ENCODE data around the gene TBC1D17.

Gene TBC1D17

DNA sequence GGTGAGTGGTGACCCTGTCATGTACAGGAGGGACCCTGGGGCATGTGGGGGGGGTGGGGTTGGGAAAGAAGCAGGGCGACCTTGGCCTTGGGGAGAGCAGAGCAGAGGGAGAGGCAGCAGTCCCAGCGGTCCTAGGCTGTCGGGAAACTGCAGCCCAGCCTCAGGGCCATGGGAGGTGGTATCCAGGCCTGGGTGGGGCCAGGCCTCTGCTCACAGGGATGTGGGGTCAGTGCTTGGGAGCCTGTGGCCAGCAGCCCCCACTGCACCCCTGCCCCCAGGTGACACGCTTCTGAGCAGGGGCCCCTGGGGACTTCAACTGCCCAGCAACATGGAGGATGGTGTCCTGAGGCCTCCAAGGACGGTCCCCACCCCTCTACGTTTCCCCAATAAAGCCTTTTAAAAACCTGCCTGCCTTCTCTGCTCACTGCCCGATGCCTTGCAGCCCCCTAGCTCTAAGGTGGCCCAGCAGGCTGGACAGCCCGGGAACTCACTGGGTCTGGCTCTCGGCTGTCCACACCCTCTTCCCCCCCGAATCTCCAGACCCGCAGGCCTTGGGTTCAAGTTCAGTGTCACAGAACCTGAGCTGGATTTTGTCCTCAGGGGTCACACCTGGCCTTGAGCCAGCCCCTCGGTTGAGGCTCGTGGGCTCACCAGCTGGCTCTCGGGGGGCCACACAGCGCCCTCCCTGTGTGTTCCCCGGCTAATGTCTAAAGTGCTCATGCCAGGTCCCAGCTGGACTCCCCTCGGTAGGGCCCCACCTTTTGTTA lies 17.0 kb upstream of the TBC1D17 start:
- no peak for DNase-seq (ENCODE audit: low read depth in 3 of 3, low spot score in 1 of 3)

DNA sequence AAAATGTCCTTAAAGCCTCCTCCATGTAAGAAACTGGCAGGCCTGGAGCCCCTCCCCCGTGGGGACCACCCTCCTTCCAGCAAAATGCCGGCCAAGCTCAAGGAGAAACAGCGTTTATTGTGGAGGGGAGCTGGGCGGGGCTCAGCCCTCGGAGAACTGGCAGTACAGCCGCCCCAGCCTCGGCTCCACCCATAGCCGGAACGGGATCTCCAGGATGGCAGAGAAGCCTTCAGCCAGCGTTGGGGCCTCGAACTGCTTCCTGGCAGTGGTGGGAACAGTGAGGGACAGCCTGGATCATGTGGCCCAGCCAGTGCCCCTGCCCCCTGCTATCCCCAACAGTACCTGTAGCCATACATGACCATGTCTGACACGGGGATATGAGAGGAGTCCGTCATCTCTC lies 16.4 kb upstream of the TBC1D17 start:
- no peak for DNase-seq (ENCODE audit: low read depth in 3 of 3, low spot score in 1 of 3)

DNA sequence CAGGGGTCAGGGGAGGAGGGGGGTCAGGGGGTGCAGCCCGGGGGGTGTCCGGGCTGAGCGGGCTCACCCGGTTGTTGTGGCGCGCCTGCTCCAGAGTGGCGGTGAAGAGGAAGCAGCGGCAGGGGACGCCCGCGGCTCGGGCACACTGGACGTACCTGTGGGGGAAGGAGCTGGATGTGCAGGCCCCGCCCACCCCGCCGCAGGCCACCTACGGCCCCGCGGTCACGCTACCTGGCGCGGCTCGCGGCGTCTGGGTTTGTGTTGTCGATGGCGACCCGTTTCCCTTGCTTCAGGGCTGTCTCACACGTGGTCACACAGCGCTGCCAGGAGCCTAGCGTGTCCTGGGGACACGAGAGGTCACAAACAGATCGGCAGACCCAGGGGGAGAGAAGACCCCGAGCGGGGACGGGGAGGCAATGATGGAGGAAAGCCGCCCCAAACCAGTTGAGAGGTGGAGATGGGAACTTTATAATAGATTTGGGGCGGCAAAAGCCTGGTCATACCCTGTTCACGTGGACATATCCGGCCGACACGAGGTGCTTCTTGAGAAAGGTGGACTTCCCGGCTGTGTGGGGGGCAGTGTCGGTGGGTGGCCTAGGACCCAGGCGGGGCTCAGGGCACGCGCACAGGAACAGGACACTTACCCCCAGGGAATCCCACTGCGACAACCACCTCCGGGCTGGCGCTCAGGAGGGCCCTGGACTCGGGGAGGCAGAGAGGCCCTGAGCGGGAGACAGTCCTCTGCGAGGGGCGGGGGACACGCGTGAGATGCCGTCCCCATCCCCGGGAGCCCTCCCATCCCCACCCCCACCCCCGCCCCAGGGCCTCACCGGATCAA lies 15.7 kb upstream of the TBC1D17 start:
- no peak for DNase-seq (ENCODE audit: low read depth in 3 of 3, low spot score in 1 of 3)

DNA sequence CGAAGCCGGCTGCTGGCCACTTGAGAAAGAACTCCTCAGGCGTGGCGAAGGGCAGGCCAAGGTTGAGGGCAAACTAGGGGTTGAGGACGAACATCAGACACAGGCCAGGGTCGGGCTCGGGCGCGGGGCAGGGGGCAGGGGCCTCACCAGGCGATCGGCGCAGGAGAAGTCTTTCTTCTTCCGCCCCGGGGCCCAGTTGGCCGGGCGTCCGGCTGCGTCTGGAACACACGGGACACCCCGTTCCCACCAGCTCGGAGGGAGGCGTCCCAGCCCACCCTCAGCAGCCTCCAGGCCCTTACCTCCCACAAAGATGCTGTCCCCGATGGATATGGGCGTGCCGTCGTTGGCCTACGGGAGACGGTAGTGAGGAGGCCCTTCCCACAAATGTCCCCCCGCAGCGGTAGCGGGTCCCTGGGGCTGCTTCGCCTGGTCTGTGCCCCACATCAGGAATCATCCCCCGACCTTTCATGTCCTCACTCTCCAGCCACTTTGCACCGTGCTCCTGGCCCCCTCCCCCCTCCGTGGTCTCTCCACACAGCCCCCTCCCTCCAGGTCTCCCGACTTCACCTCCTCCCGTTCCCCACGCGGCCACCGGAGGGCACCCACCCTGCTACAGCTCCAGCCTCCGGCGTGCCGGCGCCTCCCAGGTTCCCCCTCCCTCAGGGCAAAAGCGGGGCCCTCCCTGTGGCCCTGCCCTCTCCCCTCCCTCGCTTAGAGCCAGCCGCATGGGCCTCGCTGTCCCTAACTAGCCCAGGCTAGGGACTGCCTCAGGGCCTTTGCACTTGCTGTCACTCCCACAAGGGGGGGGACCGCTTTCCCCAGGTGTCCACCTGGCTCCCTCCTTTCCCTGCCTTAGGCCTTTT lies 14.9 kb upstream of the TBC1D17 start:
- DNase-seq (ENCODE audit: low read depth in 3 of 3, low spot score in 1 of 3), result no peak

DNA sequence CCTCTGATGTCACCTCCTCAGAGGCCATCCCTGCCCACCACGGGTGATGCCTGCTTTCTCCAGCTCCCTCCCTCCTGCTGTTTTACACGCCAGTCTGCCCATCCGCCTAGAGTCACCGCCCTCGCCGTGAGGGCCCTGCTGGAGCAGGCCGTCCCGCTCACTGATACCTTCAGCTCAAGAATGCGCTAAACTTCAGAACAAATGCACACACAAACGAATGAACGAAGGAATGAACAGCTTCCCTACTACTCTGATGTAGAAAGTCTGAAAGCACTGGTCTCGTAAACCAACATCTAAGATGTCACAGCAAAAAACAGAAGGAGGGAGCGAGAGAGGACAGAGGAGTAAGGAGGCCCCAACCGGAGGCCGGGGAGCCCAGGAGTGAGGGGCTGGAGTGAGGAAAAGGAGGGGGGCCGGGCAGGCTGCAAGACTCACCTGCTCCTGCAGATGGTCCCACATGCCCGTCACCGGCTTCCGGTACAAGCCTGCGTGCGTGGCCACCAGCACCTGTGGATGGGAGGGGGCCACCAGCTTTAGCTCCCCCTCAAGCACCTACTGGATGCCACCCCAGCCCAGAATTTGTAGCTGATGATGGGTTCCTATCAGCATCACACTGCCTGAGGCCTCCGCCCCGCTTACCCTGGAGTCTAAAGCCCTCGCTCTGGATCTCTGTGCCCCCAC lies 14.1 kb upstream of the TBC1D17 start:
- no peak for DNase-seq (ENCODE audit: low read depth in 3 of 3, low spot score in 1 of 3)

DNA sequence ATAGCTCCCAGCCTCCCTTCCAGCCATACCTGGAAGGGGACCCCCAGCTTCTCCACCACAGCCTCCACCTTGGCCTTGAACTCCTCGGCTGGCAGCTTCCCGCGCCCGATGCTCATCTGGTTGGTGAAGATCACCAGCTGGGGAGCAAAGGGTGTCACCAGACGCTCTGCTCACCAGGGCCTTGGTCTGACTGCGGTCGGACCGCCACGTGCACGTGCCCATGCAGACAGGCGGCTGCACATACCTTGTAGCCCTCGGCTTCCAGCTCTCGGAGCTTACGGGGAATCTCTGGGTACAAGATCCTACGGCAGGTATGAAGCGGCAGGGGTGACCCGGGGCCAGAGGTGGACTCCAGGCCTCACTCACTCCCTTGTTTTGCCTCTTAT lies 13.6 kb upstream of the TBC1D17 start:
- no peak for DNase-seq (ENCODE audit: low read depth in 3 of 3, low spot score in 1 of 3)

DNA sequence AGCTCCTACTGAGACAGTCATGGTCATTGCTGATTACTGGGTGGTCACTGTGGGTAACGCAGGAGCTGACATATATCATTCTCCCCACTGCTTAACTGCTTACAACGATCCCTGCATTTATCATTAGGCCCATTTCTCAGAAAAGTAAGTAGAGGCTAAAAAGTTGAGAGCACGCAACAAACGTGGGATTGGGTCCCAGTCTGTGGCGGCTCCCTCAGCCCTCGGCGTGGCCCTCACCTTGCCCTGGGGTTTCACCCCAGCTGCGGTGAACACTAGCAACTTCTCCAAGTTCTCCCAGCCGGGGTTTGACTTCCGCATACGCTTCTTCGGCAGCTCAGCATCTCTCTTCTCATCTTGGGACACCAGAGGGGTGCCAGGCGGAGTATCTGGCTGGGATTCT lies 12.6 kb upstream of the TBC1D17 start:
- DNase-seq (ENCODE audit: low read depth in 3 of 3, low spot score in 1 of 3), result no peak

DNA sequence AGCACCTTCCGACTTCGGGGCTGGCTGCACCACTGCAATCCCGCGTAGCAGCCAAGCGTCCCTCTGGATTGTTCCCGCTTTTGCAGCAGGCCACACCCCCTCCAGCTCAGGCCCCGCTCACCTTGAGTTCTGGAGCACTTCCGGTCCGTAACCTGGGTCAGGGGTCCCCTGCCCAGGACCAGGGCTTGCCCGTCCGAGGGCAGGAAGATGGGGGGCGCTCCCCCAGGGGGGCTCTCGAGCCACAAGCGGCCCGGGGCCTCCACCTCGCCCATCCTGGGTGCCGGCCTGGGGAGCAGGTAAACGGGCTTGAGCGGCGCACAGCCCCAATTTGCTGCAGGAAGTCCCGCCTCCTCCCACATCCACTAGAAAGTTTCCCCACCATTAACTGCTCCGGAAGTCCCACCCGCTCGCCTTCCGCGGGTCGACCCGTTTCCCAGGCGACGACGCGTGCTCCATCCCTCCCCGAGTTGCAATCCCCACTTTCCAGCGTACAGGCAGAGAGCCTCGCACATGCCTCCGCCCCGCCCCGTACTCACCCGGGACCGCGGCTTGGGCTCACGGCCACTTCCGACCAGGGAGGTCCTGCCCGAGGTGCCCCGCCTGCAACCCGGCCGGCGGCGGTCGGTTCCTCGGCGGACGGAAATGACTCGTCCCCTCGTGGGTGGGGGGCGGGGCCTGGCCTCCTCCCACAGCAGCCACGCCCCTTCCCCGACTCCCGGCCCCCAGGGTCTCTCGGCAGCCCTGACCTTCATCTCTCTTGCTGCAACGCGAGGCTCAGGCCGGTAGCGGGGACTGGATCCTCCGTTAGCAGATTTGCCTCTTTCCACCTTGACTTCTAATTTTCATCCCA lies 10.3 kb upstream of the TBC1D17 start, which contains the start of gene PNKP:
PNKP (minus strand) TSS at position 644 of the 850 bp plus-strand sequence; CDS start at position 272, 372 bp downstream.
- DNase-seq (ENCODE audit: low read depth in 3 of 3, low spot score in 1 of 3), result peak; percentile 46 to 95 (median 63)

DNA sequence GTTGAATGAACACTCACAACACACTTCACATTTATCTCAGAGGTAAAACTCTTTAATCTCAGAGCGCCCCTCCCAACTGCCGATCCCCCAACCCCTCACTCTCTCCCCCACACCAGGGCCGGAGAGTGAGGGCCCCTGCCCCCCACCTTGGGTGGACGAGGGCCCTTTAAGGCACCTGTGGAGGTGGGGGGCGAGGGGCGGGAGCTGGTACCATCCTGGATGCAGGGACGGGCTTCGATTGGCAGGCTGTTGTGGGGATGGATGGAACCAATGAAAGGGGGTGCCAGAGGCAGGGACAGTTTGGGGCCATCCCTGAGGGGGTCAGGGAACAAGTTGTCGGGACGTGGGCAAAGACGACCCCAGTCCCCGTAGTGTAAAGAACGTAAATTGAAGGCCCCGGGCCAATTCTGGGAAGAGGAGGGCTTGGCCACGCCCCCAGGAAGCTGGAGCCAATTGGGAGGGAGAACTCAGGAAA lies 8.5 kb upstream of the TBC1D17 start:
- peak in 1 of 3 donors; percentile 62 for DNase-seq (ENCODE audit: low read depth in 3 of 3, low spot score in 1 of 3)

DNA sequence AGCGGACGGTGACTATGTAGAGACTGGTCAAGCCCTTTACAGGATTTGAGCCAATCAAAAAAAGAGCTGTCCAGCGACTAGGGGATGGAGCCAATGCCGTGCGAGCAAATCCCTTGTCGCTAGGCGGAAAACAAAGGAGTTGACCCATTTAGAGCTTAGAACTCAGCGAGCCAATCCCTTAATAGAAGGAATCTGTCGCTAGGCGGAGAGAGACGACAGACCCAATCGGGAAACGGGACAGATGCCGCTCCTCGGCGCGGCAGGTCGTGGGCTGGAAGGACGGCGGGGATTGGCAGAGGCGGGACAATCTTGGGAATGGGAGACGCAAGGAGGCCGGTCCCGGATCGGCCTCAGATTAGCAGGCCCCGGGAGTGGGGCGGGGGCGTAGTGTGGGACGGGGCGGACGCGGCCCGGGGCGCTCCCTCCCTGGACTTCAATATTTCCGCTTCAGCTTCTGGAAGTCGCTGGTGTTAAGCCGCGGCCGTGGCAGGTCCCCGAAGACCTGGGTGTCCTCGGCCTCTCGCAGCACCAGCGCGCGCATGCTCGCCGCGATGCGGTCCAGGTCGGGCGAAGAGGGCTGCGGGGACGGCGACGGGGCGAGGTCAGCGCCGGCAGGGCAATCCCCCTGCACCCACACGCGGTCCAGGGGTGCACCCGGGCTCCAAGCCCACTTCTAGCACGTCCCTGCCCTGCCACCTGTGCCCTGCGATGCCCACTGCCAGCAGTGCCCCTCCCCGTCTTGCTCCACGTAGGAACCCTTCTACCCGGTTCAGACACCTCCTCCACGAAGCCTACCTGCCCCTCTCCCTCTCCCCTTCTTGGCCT lies 7.8 kb upstream of the TBC1D17 start:
- peak; percentile 71 to 82 (median 75) for DNase-seq (ENCODE audit: low read depth in 3 of 3, low spot score in 1 of 3)

DNA sequence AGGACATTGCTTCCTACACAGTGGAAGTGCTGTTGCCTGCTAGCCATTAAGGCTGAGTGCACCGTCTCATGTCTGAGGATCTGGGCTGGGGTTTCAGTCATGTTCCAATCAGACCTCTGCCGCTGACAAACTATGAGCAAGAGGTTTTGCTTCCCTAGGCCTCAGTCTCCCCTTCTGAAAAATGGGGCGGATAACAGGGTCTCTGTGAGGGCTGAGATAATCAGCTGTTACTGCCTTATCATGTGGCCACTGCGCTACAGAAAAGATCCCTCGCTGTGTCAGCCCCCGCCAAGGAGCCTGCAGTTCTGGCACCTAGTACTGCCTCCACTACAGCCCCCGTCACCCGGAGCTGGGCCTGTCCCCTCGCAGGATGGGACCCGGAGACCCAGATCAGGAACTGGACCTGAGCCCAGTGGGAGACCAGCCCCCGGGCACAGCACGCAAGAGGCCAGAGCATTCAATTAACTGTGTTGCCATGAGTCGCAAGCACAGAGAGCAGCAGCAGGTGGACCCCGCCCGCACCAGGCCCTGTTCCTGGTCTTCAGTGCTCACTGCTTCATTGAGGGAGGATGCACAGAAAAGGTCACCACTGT lies 7.1 kb upstream of the TBC1D17 start:
- DNase-seq (ENCODE audit: low read depth in 3 of 3, low spot score in 1 of 3), result no peak

DNA sequence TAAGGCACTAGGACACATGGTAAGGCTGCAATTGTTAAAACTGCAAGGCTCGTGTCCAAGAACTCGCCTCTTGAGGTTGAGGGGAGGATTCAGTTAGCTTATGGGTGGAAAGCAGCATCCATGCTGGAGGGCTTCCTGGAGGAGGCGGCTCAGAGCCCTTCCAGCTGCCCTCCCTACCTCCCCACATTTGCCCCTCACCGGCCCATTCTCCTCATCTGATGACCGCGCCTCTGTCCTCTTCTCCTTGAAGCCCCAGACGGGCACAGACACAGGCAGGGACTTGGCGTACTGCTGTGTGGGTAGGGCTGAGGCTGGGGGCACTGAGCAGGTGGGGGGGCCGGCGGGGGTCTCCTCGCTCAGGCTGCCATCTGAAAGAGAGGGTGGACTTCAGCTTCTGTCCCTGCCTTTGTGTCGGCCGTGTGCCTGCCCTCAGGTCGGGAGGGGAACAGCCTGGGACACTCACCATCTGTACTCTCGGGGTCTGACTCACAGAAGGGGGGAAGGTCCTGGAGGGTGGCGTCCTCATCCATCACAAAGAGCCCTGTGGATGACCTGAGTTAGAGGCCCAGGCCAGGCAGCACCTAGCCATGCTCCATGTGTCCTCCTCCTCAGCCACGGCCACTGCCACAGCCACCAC lies 6.0 kb upstream of the TBC1D17 start:
- no peak for DNase-seq (ENCODE audit: low read depth in 3 of 3, low spot score in 1 of 3)

DNA sequence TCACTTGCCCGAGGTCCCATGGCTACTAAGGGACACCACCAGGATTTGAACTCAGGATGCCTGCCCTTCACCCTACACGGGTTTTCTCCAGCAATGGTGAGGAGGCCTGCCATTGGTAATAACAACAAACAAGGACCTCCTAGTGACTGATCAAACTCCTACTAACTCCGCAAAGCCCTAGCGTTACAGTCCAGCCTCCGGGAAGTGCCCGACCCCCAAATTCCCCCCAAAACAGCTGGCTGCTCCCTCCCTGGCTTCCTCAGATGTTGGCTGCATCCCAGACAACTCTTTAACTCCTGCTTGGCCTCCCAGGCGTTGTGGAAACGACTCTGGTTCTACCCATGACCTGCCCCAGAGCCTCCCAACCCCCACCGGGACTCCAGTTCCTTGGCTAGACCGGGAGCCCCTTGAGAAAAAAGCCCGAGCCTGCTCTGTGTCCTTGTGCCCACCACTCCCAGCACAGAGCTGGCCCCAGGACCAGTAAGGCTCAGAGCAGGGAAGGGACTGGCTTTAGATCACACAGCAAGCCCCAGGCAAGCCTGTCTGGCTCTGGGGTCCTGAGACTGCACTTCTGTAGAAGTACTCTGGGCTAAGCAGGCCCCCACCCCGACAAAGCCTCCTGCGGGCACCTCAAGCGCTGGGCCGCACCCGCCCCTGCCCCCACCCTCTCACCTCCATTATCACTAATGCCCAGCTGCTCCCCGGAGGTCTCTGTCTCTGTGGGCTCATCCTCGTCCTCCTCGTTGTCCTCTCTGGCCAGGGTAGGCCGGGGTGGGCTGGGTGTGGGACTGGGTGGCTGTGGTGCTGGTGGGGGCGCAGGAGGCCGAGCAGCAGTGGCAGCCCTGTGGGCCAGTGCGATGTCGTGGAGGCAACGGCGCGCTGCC lies 5.0 kb upstream of the TBC1D17 start:
- DNase-seq (ENCODE audit: low read depth in 3 of 3, low spot score in 1 of 3), result no peak

DNA sequence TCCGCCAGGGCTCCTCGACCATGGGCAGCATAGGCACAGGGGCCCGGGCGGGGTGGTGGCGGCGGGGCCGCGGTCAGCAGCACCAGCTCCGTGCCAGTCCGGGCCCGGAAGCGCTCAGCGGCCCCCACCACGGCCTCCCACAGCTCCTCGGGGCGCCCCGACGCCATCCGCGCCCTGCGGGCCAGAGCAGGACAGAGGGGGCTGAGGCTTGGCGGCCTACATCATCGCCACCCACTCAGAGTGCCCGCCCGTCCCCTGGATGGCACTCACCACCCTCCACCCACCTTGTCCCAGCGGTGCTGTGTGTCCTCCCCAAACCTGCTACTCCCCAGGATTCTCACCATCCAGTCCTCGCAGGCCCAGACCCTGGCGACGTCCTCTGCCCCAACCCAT lies 4.4 kb upstream of the TBC1D17 start:
- no peak for DNase-seq (ENCODE audit: low read depth in 3 of 3, low spot score in 1 of 3)

DNA sequence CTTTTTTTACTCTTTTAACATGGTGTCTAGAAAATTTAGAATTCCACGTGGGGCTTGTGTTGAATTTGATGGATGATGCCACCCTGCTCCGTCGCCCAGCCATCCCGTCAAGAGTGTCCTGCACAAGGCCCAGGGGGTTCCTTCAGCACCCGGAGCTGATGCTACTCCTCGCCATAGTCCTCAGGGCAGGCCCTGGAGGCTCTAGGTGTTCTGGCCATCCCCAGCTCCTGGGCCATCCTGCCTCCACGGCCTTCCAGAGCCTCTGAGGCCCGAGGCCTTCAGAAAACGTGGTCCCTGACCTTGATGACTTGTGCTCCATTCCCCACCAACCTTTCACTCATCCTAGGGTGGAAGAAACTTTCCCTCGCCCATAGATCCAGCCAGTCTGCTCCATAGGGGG lies 3.7 kb upstream of the TBC1D17 start:
- DNase-seq (ENCODE audit: low read depth in 3 of 3, low spot score in 1 of 3), result no peak

DNA sequence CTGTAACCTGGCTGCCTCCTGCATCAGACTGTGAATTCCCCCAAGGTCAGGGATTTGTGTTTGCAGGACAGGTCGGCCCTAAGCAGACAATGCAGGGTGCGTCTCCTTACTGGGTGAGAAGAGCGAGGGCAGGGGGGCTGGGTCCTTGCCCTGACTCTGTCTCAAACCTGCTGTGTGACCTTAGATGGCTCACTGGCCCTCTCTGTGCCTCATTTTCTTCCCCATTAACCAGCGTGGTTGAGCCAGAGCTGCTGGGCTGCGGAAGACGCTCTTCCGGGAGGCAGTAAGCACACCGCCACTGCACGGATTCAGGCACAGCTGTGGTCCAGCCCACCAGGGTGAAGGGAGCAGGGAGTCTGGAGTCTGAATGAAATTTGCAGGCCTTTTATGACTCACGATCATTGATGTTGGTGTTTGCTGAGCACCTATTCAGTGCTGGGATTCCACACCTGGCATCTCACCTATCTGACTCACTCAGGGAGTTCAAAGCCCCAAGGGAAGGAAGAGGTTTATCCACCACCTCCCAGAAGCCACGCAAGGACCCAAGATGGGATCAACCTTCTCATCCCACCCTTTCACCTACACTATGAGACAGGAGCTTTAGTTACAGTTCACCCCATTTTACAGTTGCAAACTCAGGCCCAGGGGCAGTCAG lies 2.9 kb upstream of the TBC1D17 start:
- DNase-seq (ENCODE audit: low read depth in 3 of 3, low spot score in 1 of 3), result no peak

DNA sequence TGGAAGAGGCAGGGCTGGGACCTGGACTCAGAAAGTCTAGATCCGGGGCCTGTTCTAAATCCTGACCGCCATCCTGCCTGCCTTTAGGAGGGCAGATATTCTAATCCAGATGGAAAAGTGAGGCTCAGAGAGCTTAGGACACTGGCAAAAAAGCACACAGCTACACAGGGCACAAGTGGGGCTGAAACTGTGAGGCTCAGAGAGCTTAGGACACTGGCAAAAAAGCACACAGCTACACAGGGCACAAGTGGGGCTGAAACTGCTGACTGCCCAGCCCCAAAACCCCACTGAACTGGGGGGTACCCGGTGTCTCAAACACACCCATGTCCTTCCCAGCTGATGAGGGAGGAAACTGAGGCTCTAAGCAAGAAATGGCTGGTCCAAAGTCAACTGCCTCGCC lies 2.3 kb upstream of the TBC1D17 start:
- DNase-seq (ENCODE audit: low read depth in 3 of 3, low spot score in 1 of 3), result no peak
